ENCODE data around the gene SCD.
A peak's percentile ranks its signal among the peaks of the same experiment; 100 is the strongest.

The SCD gene

DNA sequence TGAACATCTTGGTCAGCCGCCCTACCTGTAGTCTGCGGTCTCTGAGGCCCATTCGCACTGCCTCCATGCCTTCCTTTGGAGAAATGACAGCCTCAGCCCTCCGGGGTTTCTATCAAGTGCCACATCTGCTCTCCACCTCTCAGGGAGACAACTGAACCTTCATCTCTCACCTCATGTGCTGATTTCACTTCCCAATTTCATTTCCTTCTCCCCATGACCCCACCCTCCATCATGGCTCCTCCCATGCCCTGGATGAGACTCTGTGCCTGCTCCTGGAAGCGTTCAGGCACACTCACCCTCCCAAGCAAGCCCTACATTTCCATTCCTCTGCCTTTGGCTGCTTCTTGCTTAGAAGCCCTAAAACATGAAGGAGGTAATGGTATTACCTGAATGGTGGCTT, 7.8 kb upstream of the SCD start:
- no peaks in the 10 kb centered on the region for H3K36me3 ChIP-seq (ENCODE audit: control insufficient read depth, insufficient read depth, low read length)
- no peaks in the 10 kb centered on the region for H3K9me3 ChIP-seq (ENCODE audit: control insufficient read depth, low read length)
- peaks cover 14% of the 10 kb centered on the region for H3K4me1 ChIP-seq (ENCODE audit: control insufficient read depth, insufficient read depth, low read length, poor library complexity, severe bottlenecking)
- no peak overlapping the region for H3K4me3 ChIP-seq (ENCODE audit: extremely low read depth, insufficient read depth, low read length, poor library complexity, severe bottlenecking)
- H3K27ac ChIP-seq (ENCODE audit: low read depth, low read length, severe bottlenecking), result no peak overlapping the region
- 74 to 82% methylated on average over 3 to 5 of the region's 5 CpGs for WGBS, 2 experiments (ENCODE audit: insufficient coverage in 2 of 2)

- WGBS, 2 experiments (ENCODE audit: insufficient coverage in 2 of 2), result 70 to 73% methylated on average over 6 of the region's 12 CpGs
- Histone ChIP-seq H3K4me1 (ENCODE audit: control insufficient read depth, insufficient read depth, low read length, poor library complexity, severe bottlenecking) (peaks cover 20% of the 10 kb centered on the region), H3K36me3 (ENCODE audit: control insufficient read depth, insufficient read depth, low read length) (no peaks in the 10 kb centered on the region), H3K27ac (ENCODE audit: low read depth, low read length, severe bottlenecking) (no peak overlapping the region), H3K9me3 (ENCODE audit: control insufficient read depth, low read length) (no peaks in the 10 kb centered on the region), H3K4me3 (ENCODE audit: extremely low read depth, insufficient read depth, low read length, poor library complexity, severe bottlenecking) (no peak overlapping the region)
These were observed 5.8 kb upstream of the SCD start for GRCh38 chr10:100340948-100341847.

DNA sequence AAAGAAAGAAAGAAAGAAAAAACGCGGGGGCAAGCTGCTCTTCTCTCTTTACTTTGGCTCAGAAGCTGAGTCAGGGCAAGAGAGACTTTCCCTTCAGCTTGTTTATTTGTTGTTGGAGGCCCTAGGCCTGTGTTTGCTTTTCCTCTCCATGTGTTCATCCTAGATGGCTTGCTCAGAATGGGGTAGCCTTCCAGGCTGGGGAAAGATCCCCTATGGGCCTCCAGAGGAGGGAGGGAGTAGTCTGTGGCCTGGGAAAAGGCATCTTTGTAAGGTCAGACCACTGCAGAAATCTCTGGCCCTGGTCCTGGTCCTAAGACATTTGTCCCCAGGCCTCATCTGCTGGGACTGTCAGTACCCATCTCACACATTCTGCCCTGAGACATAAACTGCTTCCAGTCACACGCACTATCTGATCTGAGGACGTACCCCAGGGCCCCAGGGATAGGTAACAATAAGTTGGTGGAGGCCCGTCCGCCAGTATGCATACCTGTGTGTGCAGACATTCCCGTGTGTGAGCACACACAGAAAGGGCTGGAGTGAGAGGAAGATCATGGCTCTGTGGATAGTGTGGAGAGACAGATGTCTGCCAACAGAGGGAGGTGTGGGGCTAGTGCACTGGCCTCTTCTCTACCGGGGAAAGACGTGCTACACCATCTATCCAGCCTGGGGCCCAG, 4.9 kb upstream of the SCD start:
- Histone ChIP-seq H3K27ac (ENCODE audit: low read depth, low read length, severe bottlenecking) (peak overlapping the region; percentile 6), H3K4me1 (ENCODE audit: control insufficient read depth, insufficient read depth, low read length, poor library complexity, severe bottlenecking) (peaks cover 20% of the 10 kb centered on the region), H3K36me3 (ENCODE audit: control insufficient read depth, insufficient read depth, low read length) (no peaks in the 10 kb centered on the region), H3K9me3 (ENCODE audit: control insufficient read depth, low read length) (no peaks in the 10 kb centered on the region), H3K4me3 (ENCODE audit: extremely low read depth, insufficient read depth, low read length, poor library complexity, severe bottlenecking) (no peak overlapping the region)
- WGBS, 2 experiments (ENCODE audit: insufficient coverage in 2 of 2), result 40 to 47% methylated on average over 6 to 7 of the region's 9 CpGs

DNA sequence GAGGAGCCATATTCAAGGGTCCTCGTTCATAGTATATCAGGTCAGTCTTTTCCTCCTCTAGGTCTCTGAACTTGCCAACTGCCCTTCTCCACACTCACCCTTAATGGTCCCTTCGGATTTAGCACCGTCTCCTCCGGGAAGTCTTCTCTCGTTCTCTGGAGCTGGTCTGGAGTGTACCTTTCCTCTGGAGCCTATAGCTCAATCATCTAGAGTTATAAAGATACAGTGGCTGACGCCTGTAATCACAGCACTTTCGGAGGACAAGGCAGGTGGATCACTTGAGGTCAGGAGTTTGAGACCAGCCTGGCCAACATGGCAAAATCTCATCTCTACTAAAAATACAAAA, 4.4 kb upstream of the SCD start:
- Histone ChIP-seq H3K4me1 (ENCODE audit: control insufficient read depth, insufficient read depth, low read length, poor library complexity, severe bottlenecking) (peaks cover 20% of the 10 kb centered on the region), H3K36me3 (ENCODE audit: control insufficient read depth, insufficient read depth, low read length) (peaks cover 2% of the 10 kb centered on the region), H3K9me3 (ENCODE audit: control insufficient read depth, low read length) (no peaks in the 10 kb centered on the region), H3K4me3 (ENCODE audit: extremely low read depth, insufficient read depth, low read length, poor library complexity, severe bottlenecking) (no peak overlapping the region), H3K27ac (ENCODE audit: low read depth, low read length, severe bottlenecking) (no peak overlapping the region)
- WGBS, 2 experiments (ENCODE audit: insufficient coverage in 2 of 2), result 76 to 80% methylated on average over 3 to 5 of the region's 7 CpGs

GRCh38 chr10:100344241-100344788, 2.7 kb upstream of the SCD start:
- Histone ChIP-seq H3K4me1 (ENCODE audit: control insufficient read depth, insufficient read depth, low read length, poor library complexity, severe bottlenecking) (peaks cover 20% of the 10 kb centered on the region), H3K36me3 (ENCODE audit: control insufficient read depth, insufficient read depth, low read length) (peaks cover 19% of the 10 kb centered on the region)
- WGBS, 2 experiments (ENCODE audit: insufficient coverage in 2 of 2), result 91 to 96% methylated on average over 2 of the region's 3 CpGs

GRCh38 chr10:100345570-100346330, 1.3 kb upstream of the SCD start:
- WGBS, 2 experiments (ENCODE audit: insufficient coverage in 2 of 2), result 34 to 56% methylated on average over 7 to 9 of the region's 9 CpGs
- no peaks in the 10 kb centered on the region for H3K9me3 ChIP-seq (ENCODE audit: control insufficient read depth, low read length)
- H3K4me3 ChIP-seq (ENCODE audit: extremely low read depth, insufficient read depth, low read length, poor library complexity, severe bottlenecking), result peak overlapping the region; percentile 95
- peaks cover 29% of the 10 kb centered on the region for H3K4me1 ChIP-seq (ENCODE audit: control insufficient read depth, insufficient read depth, low read length, poor library complexity, severe bottlenecking)
- peak overlapping the region; percentile 97 for H3K27ac ChIP-seq (ENCODE audit: low read depth, low read length, severe bottlenecking)
- peaks cover 34% of the 10 kb centered on the region for H3K36me3 ChIP-seq (ENCODE audit: control insufficient read depth, insufficient read depth, low read length)

More at GRCh38 chr10:100344241-100344788, 2.7 kb upstream of the SCD start:
- Histone ChIP-seq H3K9me3 (ENCODE audit: control insufficient read depth, low read length) (no peaks in the 10 kb centered on the region), H3K4me3 (ENCODE audit: extremely low read depth, insufficient read depth, low read length, poor library complexity, severe bottlenecking) (no peak overlapping the region), H3K27ac (ENCODE audit: low read depth, low read length, severe bottlenecking) (no peak overlapping the region)

DNA sequence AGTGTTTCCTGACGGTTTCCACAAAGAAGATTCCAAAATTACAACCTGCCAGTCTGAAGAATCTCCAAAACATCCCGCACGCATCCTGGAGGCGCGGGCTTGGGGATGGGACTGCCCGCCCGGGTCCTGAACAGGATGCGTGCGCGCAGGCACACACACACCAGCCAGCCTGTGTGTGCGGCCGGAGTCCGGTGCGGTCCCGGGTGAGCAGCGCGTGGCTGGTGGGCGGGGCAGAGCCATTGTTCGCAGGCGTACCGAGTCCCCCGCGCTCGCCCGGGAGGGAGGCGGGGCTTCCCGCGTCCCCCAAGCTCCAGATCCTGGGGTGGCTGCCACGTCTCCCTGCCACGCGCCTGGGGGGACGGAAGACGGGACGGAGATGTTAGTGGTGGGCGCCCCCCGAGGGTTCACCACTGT, 675 bp upstream of the SCD start:
- H3K36me3 ChIP-seq (ENCODE audit: control insufficient read depth, insufficient read depth, low read length), result peaks cover 40% of the 10 kb centered on the region
- peak overlapping the region; percentile 95 for H3K4me3 ChIP-seq (ENCODE audit: extremely low read depth, insufficient read depth, low read length, poor library complexity, severe bottlenecking)
- H3K9me3 ChIP-seq (ENCODE audit: control insufficient read depth, low read length), result no peaks in the 10 kb centered on the region
- 0 to 1% methylated on average over 28 to 31 of the region's 36 CpGs for WGBS, 2 experiments (ENCODE audit: insufficient coverage in 2 of 2)
- H3K4me1 ChIP-seq (ENCODE audit: control insufficient read depth, insufficient read depth, low read length, poor library complexity, severe bottlenecking), result peaks cover 30% of the 10 kb centered on the region
- peak overlapping the region; percentile 97 for H3K27ac ChIP-seq (ENCODE audit: low read depth, low read length, severe bottlenecking)

DNA sequence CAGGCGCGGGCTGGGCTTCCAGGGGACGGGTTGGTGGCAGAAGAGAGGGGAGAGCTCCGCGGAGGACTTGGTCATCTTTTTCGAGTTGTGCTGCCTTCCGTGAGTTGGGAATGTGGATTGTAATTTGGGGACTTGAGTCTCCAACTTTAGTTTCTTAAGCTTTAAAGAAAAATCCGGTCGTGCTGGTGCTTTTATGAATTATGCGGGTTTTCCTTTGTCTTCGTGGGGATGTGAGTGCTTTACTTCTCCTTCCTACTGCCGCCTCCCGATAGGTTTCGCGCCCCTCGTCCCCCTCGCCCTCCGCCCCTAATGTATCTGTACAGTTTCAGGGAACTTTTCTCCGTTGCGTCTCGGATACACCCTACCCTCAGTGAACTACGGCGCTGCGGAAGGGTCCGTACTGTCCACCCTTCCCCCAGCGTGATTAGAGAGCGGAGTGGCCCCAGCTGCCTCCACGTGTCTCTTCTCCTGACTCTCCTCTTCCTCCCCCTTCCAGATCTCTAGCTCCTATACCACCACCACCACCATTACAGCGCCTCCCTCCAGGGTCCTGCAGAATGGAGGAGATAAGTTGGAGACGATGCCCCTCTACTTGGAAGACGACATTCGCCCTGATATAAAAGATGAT, 649 bp downstream of the SCD start:
- Histone ChIP-seq H3K4me1 (ENCODE audit: control insufficient read depth, insufficient read depth, low read length, poor library complexity, severe bottlenecking) (peaks cover 32% of the 10 kb centered on the region), H3K9me3 (ENCODE audit: control insufficient read depth, low read length) (no peaks in the 10 kb centered on the region), H3K36me3 (ENCODE audit: control insufficient read depth, insufficient read depth, low read length) (peaks cover 53% of the 10 kb centered on the region), H3K27ac (ENCODE audit: low read depth, low read length, severe bottlenecking) (peak overlapping the region; percentile 97), H3K4me3 (ENCODE audit: extremely low read depth, insufficient read depth, low read length, poor library complexity, severe bottlenecking) (peak overlapping the region; percentile 95)
- 0% methylated on average over 20 to 23 of the region's 32 CpGs for WGBS, 2 experiments (ENCODE audit: insufficient coverage in 2 of 2)

DNA sequence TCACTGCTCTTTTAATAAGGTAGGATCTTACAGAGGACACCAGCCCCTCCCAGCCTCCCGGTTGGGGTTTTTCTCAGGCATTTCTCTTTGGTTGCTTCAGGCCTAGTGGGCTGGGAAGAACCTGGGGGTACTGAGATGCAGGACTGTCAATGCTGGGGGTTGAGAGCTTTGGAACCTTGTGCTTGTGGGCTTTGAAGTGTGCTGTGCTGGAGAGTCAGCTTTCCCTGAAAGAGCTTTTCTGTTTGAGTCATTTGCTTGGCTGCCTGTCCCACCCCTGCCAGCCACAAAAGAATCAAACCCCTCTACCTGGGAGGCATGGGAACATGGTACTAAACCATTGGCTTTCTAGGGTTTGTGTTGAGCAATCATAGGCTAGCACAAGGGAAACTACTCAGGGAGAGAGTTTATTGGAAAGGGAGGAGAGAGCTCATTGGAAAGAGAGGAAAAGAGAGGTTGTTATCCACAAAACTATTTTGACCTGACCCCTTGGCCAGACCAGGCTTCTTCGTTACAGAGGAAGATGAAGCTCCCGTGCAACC, 1.4 kb downstream of the SCD start:
- WGBS, 2 experiments (ENCODE audit: insufficient coverage in 2 of 2), result 23 to 39% methylated on average over 2 of the region's 3 CpGs
- peaks cover 61% of the 10 kb centered on the region for H3K36me3 ChIP-seq (ENCODE audit: control insufficient read depth, insufficient read depth, low read length)
- peaks cover 32% of the 10 kb centered on the region for H3K4me1 ChIP-seq (ENCODE audit: control insufficient read depth, insufficient read depth, low read length, poor library complexity, severe bottlenecking)
- no peak overlapping the region for H3K27ac ChIP-seq (ENCODE audit: low read depth, low read length, severe bottlenecking)
- H3K9me3 ChIP-seq (ENCODE audit: control insufficient read depth, low read length), result no peaks in the 10 kb centered on the region
- peak overlapping the region; percentile 95 for H3K4me3 ChIP-seq (ENCODE audit: extremely low read depth, insufficient read depth, low read length, poor library complexity, severe bottlenecking)

- peaks cover 38% of the 10 kb centered on the region for H3K4me1 ChIP-seq (ENCODE audit: control insufficient read depth, insufficient read depth, low read length, poor library complexity, severe bottlenecking)
- WGBS, 2 experiments (ENCODE audit: insufficient coverage in 2 of 2), result 47 to 55% methylated on average over 3 to 4 of the region's 5 CpGs
- no peak overlapping the region for H3K27ac ChIP-seq (ENCODE audit: low read depth, low read length, severe bottlenecking)
- peaks cover 67% of the 10 kb centered on the region for H3K36me3 ChIP-seq (ENCODE audit: control insufficient read depth, insufficient read depth, low read length)
- peak overlapping the region; percentile 95 for H3K4me3 ChIP-seq (ENCODE audit: extremely low read depth, insufficient read depth, low read length, poor library complexity, severe bottlenecking)
- H3K9me3 ChIP-seq (ENCODE audit: control insufficient read depth, low read length), result no peaks in the 10 kb centered on the region
These were observed 2.1 kb downstream of the SCD start for GRCh38 chr10:100349087-100349486.
